CD4-positive, alpha-beta memory T cell (primary cell): ENCODE results near the gene MYO1B. TPM values are rescaled to one million over a fixed set of nuclear protein-coding genes. Genes with fewer than 3 reads are reported as not detected.

ENCODE experiments used
- CTCF ChIA-PET: fragments of 350-600 bp; sonication (Branson Sonifier 250); formaldehyde crosslinking; loops from one replicate; lab custom pipeline; 2021; ENCODE audit warnings: inconsistent platforms; ENCODE audit not compliant: partially characterized antibody; lab: Charles Lee
- POLR2A ChIA-PET: fragments of 350-600 bp; sonication (Branson Sonifier 250); formaldehyde crosslinking; loops from one replicate; lab custom pipeline; 2021; ENCODE audit not compliant: partially characterized antibody; lab: Charles Lee
- DNase-seq, 5 donors: peaks; one replicate each; pipeline versions ENCODE4 v3.0.0 to v3.0.0-alpha.2; 2020 to 2022; ENCODE audit warnings: mixed read lengths in 1 of 5
- H3K27ac ChIP-seq: one replicate; pipeline ENCODE4 v1.7.0; 2013; ENCODE audit warnings: low read depth, low read length
- H3K27me3 ChIP-seq: 2 replicates; pipeline ENCODE4 v1.7.0; 2013; ENCODE audit warnings: mild to moderate bottlenecking, low read length, moderate library complexity; ENCODE audit not compliant: insufficient read depth
- H3K36me3 ChIP-seq: 2 replicates; pipeline ENCODE4 v1.7.0; 2013; ENCODE audit warnings: mild to moderate bottlenecking, low read length, moderate library complexity; ENCODE audit not compliant: insufficient read depth
- H3K4me1 ChIP-seq: 2 replicates; pipeline ENCODE4 v1.7.0; 2013; ENCODE audit warnings: mild to moderate bottlenecking, low read length, moderate library complexity; ENCODE audit not compliant: insufficient read depth
- H3K4me3 ChIP-seq, 2 donors: one replicate each; pipeline ENCODE4 v1.7.0; 2013; ENCODE audit warnings: low read length in 2 of 2, mild to moderate bottlenecking in 1 of 2
- H3K9me3 ChIP-seq, 2 donors: one replicate each; pipeline ENCODE4 v1.7.0; 2013; ENCODE audit warnings: low read length in 2 of 2, control low read depth in 1 of 2; ENCODE audit not compliant: control insufficient read depth in 1 of 2
- H3K27ac Mint-ChIP-seq, 7 donors: one replicate each; pipeline ENCODE4 v1.8.0; 2020 to 2021; ENCODE audit warnings: mixed read lengths in 7 of 7, mild to moderate bottlenecking in 6 of 7, inconsistent platforms in 3 of 7, moderate library complexity in 3 of 7
- H3K27me3 Mint-ChIP-seq, 2 donors: one replicate each; pipeline ENCODE4 v1.8.0; 2020 to 2021; ENCODE audit warnings: mixed read lengths in 2 of 2
- H3K36me3 Mint-ChIP-seq, 2 donors: one replicate each; pipeline ENCODE4 v1.8.0; 2020 to 2021; ENCODE audit warnings: mixed read lengths in 2 of 2, inconsistent platforms in 1 of 2, mild to moderate bottlenecking in 1 of 2
- H3K4me1 Mint-ChIP-seq, 4 donors: one replicate each; pipeline ENCODE4 v1.8.0; 2020 to 2021; ENCODE audit warnings: mixed read lengths in 4 of 4, mild to moderate bottlenecking in 1 of 4
- H3K4me3 Mint-ChIP-seq, 8 donors: one replicate each; pipeline ENCODE4 v1.8.0; 2020 to 2021; ENCODE audit warnings: mixed read lengths in 8 of 8, mild to moderate bottlenecking in 7 of 8, moderate library complexity in 6 of 8, inconsistent platforms in 3 of 8
- H3K9me3 Mint-ChIP-seq, 8 donors: one replicate each; pipeline ENCODE4 v1.8.0; 2020 to 2021; ENCODE audit warnings: mixed read lengths in 8 of 8, mild to moderate bottlenecking in 5 of 8, inconsistent platforms in 3 of 8, moderate library complexity in 1 of 8
- intact Hi-C: fragments of 100-400 bp; cut with micrococcal nuclease; formaldehyde crosslinking; loops from one replicate; pipeline ENCODE4 v1.15.1; 2023
- polyA plus RNA-seq, 2 donors: library from polyadenylated mRNA; unstranded; fragments of 300-500 nt; fragmentation: Illumina TruSeq; gene quantifications; one replicate each; pipeline ENCODE4 v1.2.3, GENCODE V29; 2021
- total RNA-seq, 2 experiments: library from RNA; stranded (reverse); gene quantifications; one replicate each; pipeline ENCODE4 v1.2.3, GENCODE V29; 2021

MYO1B gene
- total and polyA plus RNA-seq, 4 experiments from 2014 or later: 0.12 to 0.38 (median 0.17) TPM

GRCh38 chr2:191252699-191253098, 7.5 kb downstream of the MYO1B start:
- Histone ChIP-seq H3K27me3 (no peaks in the 10 kb centered on the region), H3K4me3 (no peak overlapping the region), H3K36me3 (no peaks in the 10 kb centered on the region), H3K9me3 (no peaks in the 10 kb centered on the region), H3K27ac (no peak overlapping the region), H3K4me1 (no peaks in the 10 kb centered on the region)
- intact Hi-C loops: no loop called here
- Mint-ChIP-seq H3K27ac (no peak overlapping the region), H3K4me1 (no peaks in the 10 kb centered on the region), H3K4me3 (no peak overlapping the region), H3K27me3 (peaks cover 6 to 13% of the 10 kb centered on the region in 2 donors), H3K9me3 (no peaks in the 10 kb centered on the region), H3K36me3 (no peaks in the 10 kb centered on the region)
- no peak for DNase-seq
- ChIA-PET POLR2A (no interaction called here), CTCF (no interaction called here)

DNA sequence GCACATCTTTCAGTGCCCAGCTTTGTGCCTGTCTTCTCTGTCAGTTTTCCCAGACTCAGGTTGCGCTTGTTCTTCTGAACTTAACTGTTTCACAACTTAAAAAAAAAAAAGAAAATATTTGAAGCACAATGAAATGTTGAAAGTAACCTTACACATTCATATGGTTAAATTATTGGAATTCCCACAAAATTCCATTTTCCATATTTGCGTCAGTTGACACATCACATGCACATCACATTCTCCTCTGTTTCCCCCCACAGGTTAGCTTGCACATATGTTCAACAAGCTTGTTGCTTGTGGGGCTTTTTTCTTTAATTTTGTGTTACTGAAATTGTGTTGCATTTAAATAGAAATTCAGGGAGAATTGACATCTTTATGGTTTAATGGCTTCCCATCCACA, 8.3 kb downstream of the MYO1B start:
- H3K4me3 Mint-ChIP-seq: no peak overlapping the region
- Histone ChIP-seq H3K27ac (no peak overlapping the region), H3K27me3 (no peaks in the 10 kb centered on the region), H3K36me3 (no peaks in the 10 kb centered on the region), H3K4me1 (no peaks in the 10 kb centered on the region), H3K4me3 (no peak overlapping the region), H3K9me3 (no peaks in the 10 kb centered on the region)
- H3K9me3 Mint-ChIP-seq: no peaks in the 10 kb centered on the region
- H3K27ac Mint-ChIP-seq: no peak overlapping the region
- H3K4me1 Mint-ChIP-seq: no peaks in the 10 kb centered on the region
- POLR2A ChIA-PET: no interaction called here
- DNase-seq: no peak
- no peaks in the 10 kb centered on the region for H3K36me3 Mint-ChIP-seq
- peaks cover 3 to 8% of the 10 kb centered on the region in 2 donors for H3K27me3 Mint-ChIP-seq
- CTCF ChIA-PET: no interaction called here
- intact Hi-C loops: no loop called here

GRCh38 chr2:191255271-191255670, 10.1 kb downstream of the MYO1B start:
- no peaks in the 10 kb centered on the region for H3K36me3 ChIP-seq
- H3K36me3 Mint-ChIP-seq: no peaks in the 10 kb centered on the region
- no peaks in the 10 kb centered on the region for H3K9me3 ChIP-seq
- no peaks in the 10 kb centered on the region for H3K4me1 ChIP-seq
- CTCF ChIA-PET: no interaction called here
- H3K9me3 Mint-ChIP-seq: no peaks in the 10 kb centered on the region
- POLR2A ChIA-PET: no interaction called here
- no peaks in the 10 kb centered on the region for H3K4me1 Mint-ChIP-seq
- no peak for DNase-seq
- no peak overlapping the region for H3K4me3 ChIP-seq
- H3K4me3 Mint-ChIP-seq: no peak overlapping the region
- H3K27ac Mint-ChIP-seq: no peak overlapping the region
- intact Hi-C loops: no loop called here
- no peaks in the 10 kb centered on the region for H3K27me3 ChIP-seq
- peaks cover 3 to 10% of the 10 kb centered on the region in 2 donors for H3K27me3 Mint-ChIP-seq
- no peak overlapping the region for H3K27ac ChIP-seq

- CTCF ChIA-PET: no interaction called here
- H3K9me3 ChIP-seq: no peaks in the 10 kb centered on the region
- no peak overlapping the region for H3K27ac Mint-ChIP-seq
- H3K4me1 ChIP-seq: no peaks in the 10 kb centered on the region
- no peaks in the 10 kb centered on the region for H3K36me3 ChIP-seq
- H3K9me3 Mint-ChIP-seq: no peaks in the 10 kb centered on the region
- H3K27ac ChIP-seq: no peak overlapping the region
- intact Hi-C loops: no loop called here
- H3K27me3 ChIP-seq: no peaks in the 10 kb centered on the region
- H3K4me1 Mint-ChIP-seq: no peaks in the 10 kb centered on the region
- H3K27me3 Mint-ChIP-seq: peaks cover 3 to 10% of the 10 kb centered on the region in 2 donors
- H3K4me3 Mint-ChIP-seq: no peak overlapping the region
- DNase-seq: no peak
- H3K4me3 ChIP-seq: no peak overlapping the region
- no peaks in the 10 kb centered on the region for H3K36me3 Mint-ChIP-seq
- POLR2A ChIA-PET: no interaction called here
These were observed 10.6 kb downstream of the MYO1B start for GRCh38 chr2:191255756-191256312.

- no peak overlapping the region for H3K4me3 Mint-ChIP-seq
These were observed 12.7 kb downstream of the MYO1B start for GRCh38 chr2:191257934-191258333.

GRCh38 chr2:191258996-191259395, 13.8 kb downstream of the MYO1B start:
- Mint-ChIP-seq H3K4me1 (no peaks in the 10 kb centered on the region), H3K36me3 (no peaks in the 10 kb centered on the region), H3K27ac (no peak overlapping the region), H3K9me3 (no peaks in the 10 kb centered on the region), H3K4me3 (no peak overlapping the region), H3K27me3 (peaks cover 0 to 5% of the 10 kb centered on the region in 2 donors)
- CTCF ChIA-PET: no interaction called here
- Histone ChIP-seq H3K27me3 (no peaks in the 10 kb centered on the region), H3K4me1 (no peaks in the 10 kb centered on the region), H3K27ac (no peak overlapping the region), H3K36me3 (no peaks in the 10 kb centered on the region), H3K9me3 (no peaks in the 10 kb centered on the region), H3K4me3 (no peak overlapping the region)
- intact Hi-C loops: no loop called here
- POLR2A ChIA-PET: no interaction called here
- DNase-seq: no peak

More at GRCh38 chr2:191257934-191258333, 12.7 kb downstream of the MYO1B start:
- H3K36me3 Mint-ChIP-seq: no peaks in the 10 kb centered on the region
- no peaks in the 10 kb centered on the region for H3K9me3 ChIP-seq
- ChIA-PET CTCF (no interaction called here), POLR2A (no interaction called here)
- H3K27me3 Mint-ChIP-seq: peaks cover 0 to 5% of the 10 kb centered on the region in 2 donors
- no peak for DNase-seq
- H3K4me1 Mint-ChIP-seq: no peaks in the 10 kb centered on the region
- no peaks in the 10 kb centered on the region for H3K4me1 ChIP-seq
- no peak overlapping the region for H3K27ac Mint-ChIP-seq
- H3K36me3 ChIP-seq: no peaks in the 10 kb centered on the region
- intact Hi-C loops: no loop called here
- H3K9me3 Mint-ChIP-seq: no peaks in the 10 kb centered on the region
- no peaks in the 10 kb centered on the region for H3K27me3 ChIP-seq
- H3K4me3 ChIP-seq: no peak overlapping the region
- H3K27ac ChIP-seq: no peak overlapping the region

GRCh38 chr2:191262436-191262835, 17.2 kb downstream of the MYO1B start:
- Mint-ChIP-seq H3K4me1 (no peaks in the 10 kb centered on the region), H3K36me3 (no peaks in the 10 kb centered on the region), H3K27me3 (peaks cover 0 to 3% of the 10 kb centered on the region in 2 donors), H3K9me3 (peaks cover 0 to 2% (median 0%) of the 10 kb centered on the region in 8 donors), H3K27ac (no peak overlapping the region), H3K4me3 (no peak overlapping the region)
- H3K27ac ChIP-seq: no peak overlapping the region
- intact Hi-C loops: no loop called here
- no peak for DNase-seq
- H3K27me3 ChIP-seq: no peaks in the 10 kb centered on the region
- H3K4me3 ChIP-seq: no peak overlapping the region
- H3K4me1 ChIP-seq: no peaks in the 10 kb centered on the region
- H3K36me3 ChIP-seq: no peaks in the 10 kb centered on the region
- no peaks in the 10 kb centered on the region for H3K9me3 ChIP-seq
- CTCF ChIA-PET: no interaction called here
- POLR2A ChIA-PET: no interaction called here

- H3K36me3 ChIP-seq: no peaks in the 10 kb centered on the region
- intact Hi-C loops: no loop called here
- Mint-ChIP-seq H3K4me3 (no peak overlapping the region), H3K36me3 (no peaks in the 10 kb centered on the region), H3K27ac (no peak overlapping the region), H3K27me3 (peaks cover 0 to 4% of the 10 kb centered on the region in 2 donors), H3K4me1 (no peaks in the 10 kb centered on the region), H3K9me3 (peaks cover 0 to 2% (median 0%) of the 10 kb centered on the region in 8 donors)
- no peaks in the 10 kb centered on the region for H3K9me3 ChIP-seq
- H3K4me3 ChIP-seq: no peak overlapping the region
- DNase-seq: no peak
- POLR2A ChIA-PET: no interaction called here
- H3K4me1 ChIP-seq: no peaks in the 10 kb centered on the region
- H3K27ac ChIP-seq: no peak overlapping the region
- CTCF ChIA-PET: no interaction called here
- H3K27me3 ChIP-seq: no peaks in the 10 kb centered on the region
These were observed 17.8 kb downstream of the MYO1B start for GRCh38 chr2:191263050-191263449.
